Measurements from ENCODE around the gene DOC2B. TPM values are rescaled to one million over a fixed set of nuclear protein-coding genes. Genes with fewer than 3 reads are reported as not detected.
A peak's percentile ranks its signal among the peaks of the same experiment; 100 is the strongest.
"Not testable (repeated sequence)": the region's sequence is repeated elsewhere in the genome, so short reads cannot be mapped to it uniquely, and the experiment has no call there.

Gene DOC2B
- total RNA-seq, 1 donor from 2014 or later, result 0.26 TPM

- H3K4me3 ChIP-seq (ENCODE audit: low read depth, low read length), result no peak overlapping the region
- no peak for TF ChIP-seq CTCF (IDR thresholded peaks at IDR 0.05; ENCODE audit: insufficient read depth, low read length, severe bottlenecking)
- DNase-seq (ENCODE audit: low read depth) (no peak), FAIRE-seq (no peak)
- H3K27me3 ChIP-seq (ENCODE audit: control insufficient read depth, insufficient read depth, low read length), result no peaks in the 10 kb centered on the region
- H3K36me3 ChIP-seq (ENCODE audit: control insufficient read depth, insufficient read depth, low read length), result no peaks in the 10 kb centered on the region
These were observed 9.0 kb downstream of the DOC2B start for GRCh38 chr17:172401-172800.

DNA sequence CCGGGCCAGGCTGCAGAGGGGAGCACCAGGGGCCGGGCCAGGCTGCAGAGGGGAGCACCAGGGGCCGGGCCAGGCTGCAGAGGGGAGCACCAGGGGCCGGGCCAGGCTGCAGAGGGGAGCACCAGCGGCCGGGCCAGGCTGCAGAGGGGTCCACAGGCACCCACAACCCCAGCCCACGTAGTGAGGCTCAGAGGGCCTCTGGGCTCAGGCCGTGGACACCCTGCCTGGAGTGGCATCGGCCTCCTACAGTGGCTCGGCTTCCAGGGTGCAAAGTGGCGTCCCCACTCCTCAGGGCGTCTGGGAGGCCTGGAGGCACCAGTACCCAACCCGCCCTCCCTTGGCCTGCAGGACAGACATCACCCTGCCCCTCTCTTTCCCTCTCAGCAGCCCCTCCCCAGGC, 9.6 kb downstream of the DOC2B start:
- no peak for FAIRE-seq
- Histone ChIP-seq H3K36me3 (ENCODE audit: control insufficient read depth, insufficient read depth, low read length) (no peaks in the 10 kb centered on the region), H3K27me3 (ENCODE audit: control insufficient read depth, insufficient read depth, low read length) (no peaks in the 10 kb centered on the region), H3K4me3 (ENCODE audit: low read depth, low read length) (no peak overlapping the region)
- no peak for TF ChIP-seq CTCF (IDR thresholded peaks at IDR 0.05; ENCODE audit: insufficient read depth, low read length, severe bottlenecking)
- DNase-seq (ENCODE audit: low read depth), result no peak

- Histone ChIP-seq H3K4me3 (ENCODE audit: low read depth, low read length) (no peak overlapping the region), H3K36me3 (ENCODE audit: control insufficient read depth, insufficient read depth, low read length) (no peaks in the 10 kb centered on the region), H3K27me3 (ENCODE audit: control insufficient read depth, insufficient read depth, low read length) (no peaks in the 10 kb centered on the region)
- no peak for TF ChIP-seq CTCF (IDR thresholded peaks at IDR 0.05; ENCODE audit: insufficient read depth, low read length, severe bottlenecking)
- DNase-seq (ENCODE audit: low read depth) (no peak), FAIRE-seq (no peak)
These were observed 11.2 kb downstream of the DOC2B start for GRCh38 chr17:170130-170670.

DNA sequence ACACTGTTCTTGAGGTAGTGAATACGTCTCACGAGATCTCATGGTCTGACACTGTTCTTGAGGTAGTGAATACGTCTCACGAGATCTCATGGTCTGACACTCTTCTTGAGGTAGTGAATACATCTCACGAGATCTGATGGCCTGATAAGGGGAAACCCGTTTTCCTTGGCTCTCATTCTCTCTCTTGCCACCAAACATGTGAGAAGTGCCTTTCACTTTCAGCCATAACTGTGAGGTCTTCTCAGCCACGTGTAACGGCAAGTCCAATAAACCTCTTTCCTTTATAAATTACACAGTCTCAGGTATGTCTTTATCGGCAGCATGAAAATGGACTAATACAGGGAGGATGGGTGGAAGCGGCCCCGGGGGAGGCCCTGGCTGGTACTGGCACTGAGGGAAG, 12.8 kb downstream of the DOC2B start:
- not testable (repeated sequence) for DNase-seq (ENCODE audit: low read depth); FAIRE-seq; H3K4me3 ChIP-seq (ENCODE audit: low read depth, low read length); H3K27me3 ChIP-seq (ENCODE audit: control insufficient read depth, insufficient read depth, low read length); H3K36me3 ChIP-seq (ENCODE audit: control insufficient read depth, insufficient read depth, low read length)

DNA sequence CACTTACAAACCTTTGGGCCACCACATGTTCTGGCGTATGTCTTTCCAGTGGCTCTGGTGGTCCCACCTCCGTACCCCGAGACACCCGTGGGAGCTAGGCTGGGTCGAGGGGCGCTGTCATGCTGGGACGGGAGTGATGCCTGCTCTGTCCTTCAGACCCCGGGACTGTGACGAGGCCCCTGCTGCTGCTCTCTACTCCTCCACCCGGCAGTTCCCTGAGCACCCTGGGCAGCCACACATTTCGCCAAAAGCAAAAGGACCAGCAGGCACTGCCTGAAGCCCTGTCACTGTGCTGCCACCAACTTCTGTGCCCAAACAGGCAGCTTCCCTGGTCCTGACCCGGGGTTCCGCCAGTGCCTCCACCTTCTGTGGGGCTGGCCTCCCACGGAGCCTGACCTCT, 15.5 kb downstream of the DOC2B start:
- H3K4me3 ChIP-seq (ENCODE audit: low read depth, low read length), result no peak overlapping the region
- DNase-seq (ENCODE audit: low read depth), result no peak
- no peaks in the 10 kb centered on the region for H3K27me3 ChIP-seq (ENCODE audit: control insufficient read depth, insufficient read depth, low read length)
- no peaks in the 10 kb centered on the region for H3K36me3 ChIP-seq (ENCODE audit: control insufficient read depth, insufficient read depth, low read length)
- no peak for TF ChIP-seq CTCF (IDR thresholded peaks at IDR 0.05; ENCODE audit: insufficient read depth, low read length, severe bottlenecking)
- FAIRE-seq, result no peak

- peak; percentile 3 for DNase-seq (ENCODE audit: low read depth)
- no peak for FAIRE-seq
- H3K4me3 ChIP-seq (ENCODE audit: low read depth, low read length), result no peak overlapping the region
- TF ChIP-seq CTCF (IDR thresholded peaks at IDR 0.05; ENCODE audit: insufficient read depth, low read length, severe bottlenecking), result peak; percentile 54
- H3K27me3 ChIP-seq (ENCODE audit: control insufficient read depth, insufficient read depth, low read length), result no peaks in the 10 kb centered on the region
- no peaks in the 10 kb centered on the region for H3K36me3 ChIP-seq (ENCODE audit: control insufficient read depth, insufficient read depth, low read length)
These were observed 16.9 kb downstream of the DOC2B start for GRCh38 chr17:164303-165235.
